Measurements from ENCODE around the gene FBLN5. TPM values are rescaled to one million over a fixed set of nuclear protein-coding genes. Genes with fewer than 3 reads are reported as not detected.
"Not testable (repeated sequence)": the region's sequence is repeated elsewhere in the genome, so short reads cannot be mapped to it uniquely, and the experiment has no call there.

FBLN5 gene
- total RNA-seq, 1 donor from 2014 or later = 98.7 TPM

GRCh38 chr14:91873471-91874415 lies 73.8 kb downstream of the FBLN5 start:
- H3K27ac Mint-ChIP-seq (ENCODE audit: unreplicated experiment) = no peak overlapping the region
- DNase-seq (ENCODE audit: extremely low spot score, unreplicated experiment) = no peak
- TF ChIP-seq CTCF (IDR thresholded peaks at IDR 0.05) = no peak
- no peaks in the 10 kb centered on the region for H3K27me3 Mint-ChIP-seq (ENCODE audit: unreplicated experiment)
- peaks cover 26% of the 10 kb centered on the region for H3K4me1 Mint-ChIP-seq (ENCODE audit: unreplicated experiment)
- no peak overlapping the region for H3K4me3 Mint-ChIP-seq (ENCODE audit: unreplicated experiment)
- no peaks in the 10 kb centered on the region for H3K9me3 Mint-ChIP-seq (ENCODE audit: unreplicated experiment)
- peaks cover 30% of the 10 kb centered on the region for H3K36me3 Mint-ChIP-seq (ENCODE audit: unreplicated experiment)

- H3K27me3 Mint-ChIP-seq (ENCODE audit: unreplicated experiment) = no peaks in the 10 kb centered on the region
- no peaks in the 10 kb centered on the region for H3K9me3 Mint-ChIP-seq (ENCODE audit: unreplicated experiment)
- no peak for DNase-seq (ENCODE audit: extremely low spot score, unreplicated experiment)
- H3K27ac Mint-ChIP-seq (ENCODE audit: unreplicated experiment) = no peak overlapping the region
- H3K4me1 Mint-ChIP-seq (ENCODE audit: unreplicated experiment) = peaks cover 26% of the 10 kb centered on the region
- peaks cover 26% of the 10 kb centered on the region for H3K36me3 Mint-ChIP-seq (ENCODE audit: unreplicated experiment)
- H3K4me3 Mint-ChIP-seq (ENCODE audit: unreplicated experiment) = no peak overlapping the region
- TF ChIP-seq CTCF (IDR thresholded peaks at IDR 0.05) = no peak
Observed at GRCh38 chr14:91872517-91873470, 74.7 kb downstream of the FBLN5 start.

GRCh38 chr14:91872011-91872501 lies 75.4 kb downstream of the FBLN5 start:
- Mint-ChIP-seq H3K27ac (ENCODE audit: unreplicated experiment) (no peak overlapping the region), H3K4me3 (ENCODE audit: unreplicated experiment) (no peak overlapping the region), H3K9me3 (ENCODE audit: unreplicated experiment) (no peaks in the 10 kb centered on the region), H3K36me3 (ENCODE audit: unreplicated experiment) (peaks cover 25% of the 10 kb centered on the region), H3K4me1 (ENCODE audit: unreplicated experiment) (peaks cover 26% of the 10 kb centered on the region), H3K27me3 (ENCODE audit: unreplicated experiment) (no peaks in the 10 kb centered on the region)
- DNase-seq (ENCODE audit: extremely low spot score, unreplicated experiment) = no peak
- TF ChIP-seq CTCF (IDR thresholded peaks at IDR 0.05) = no peak

GRCh38 chr14:91871401-91871800 lies 76.1 kb downstream of the FBLN5 start:
- not testable (repeated sequence) for H3K4me3 Mint-ChIP-seq (ENCODE audit: unreplicated experiment); H3K27me3 Mint-ChIP-seq (ENCODE audit: unreplicated experiment); H3K9me3 Mint-ChIP-seq (ENCODE audit: unreplicated experiment); H3K27ac Mint-ChIP-seq (ENCODE audit: unreplicated experiment); DNase-seq (ENCODE audit: extremely low spot score, unreplicated experiment)
- Mint-ChIP-seq H3K4me1 (ENCODE audit: unreplicated experiment) (peaks cover 28% of the 10 kb centered on the region), H3K36me3 (ENCODE audit: unreplicated experiment) (peaks cover 22% of the 10 kb centered on the region)

DNA sequence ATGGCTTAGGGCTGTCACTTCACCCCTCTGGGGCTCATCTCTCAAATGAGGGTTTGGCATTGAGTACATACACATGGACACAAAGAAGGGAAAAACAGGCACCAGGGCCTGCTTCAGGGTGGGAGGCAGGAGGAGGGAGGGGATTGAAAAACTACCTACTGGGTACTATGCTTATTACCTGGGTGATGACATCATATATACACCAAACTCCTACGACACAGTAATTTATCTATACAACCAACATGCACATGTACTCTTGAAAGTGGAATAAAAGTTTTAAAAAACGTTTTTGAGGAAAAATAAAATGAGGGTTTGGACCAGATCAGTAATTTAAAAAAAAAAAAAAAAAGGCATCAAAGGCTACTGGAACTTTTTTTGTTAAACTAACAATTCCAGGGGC lies 76.6 kb downstream of the FBLN5 start:
- Mint-ChIP-seq H3K9me3 (ENCODE audit: unreplicated experiment) (no peaks in the 10 kb centered on the region), H3K36me3 (ENCODE audit: unreplicated experiment) (peaks cover 17% of the 10 kb centered on the region), H3K27ac (ENCODE audit: unreplicated experiment) (no peak overlapping the region)

More for the DNA sequence above, 76.6 kb downstream of the FBLN5 start:
- peaks cover 33% of the 10 kb centered on the region for H3K4me1 Mint-ChIP-seq (ENCODE audit: unreplicated experiment)
- no peaks in the 10 kb centered on the region for H3K27me3 Mint-ChIP-seq (ENCODE audit: unreplicated experiment)
- TF ChIP-seq CTCF (IDR thresholded peaks at IDR 0.05) = no peak
- no peak for DNase-seq (ENCODE audit: extremely low spot score, unreplicated experiment)
- no peak overlapping the region for H3K4me3 Mint-ChIP-seq (ENCODE audit: unreplicated experiment)
